ENCODE measurements around the gene DNAJC4. TPM values are rescaled to one million over a fixed set of nuclear protein-coding genes. Genes with fewer than 3 reads are reported as not detected.

Gene DNAJC4
- total and polyA plus RNA-seq, 2 experiments from 2014 or later: 11.0 to 34.7 TPM

DNA sequence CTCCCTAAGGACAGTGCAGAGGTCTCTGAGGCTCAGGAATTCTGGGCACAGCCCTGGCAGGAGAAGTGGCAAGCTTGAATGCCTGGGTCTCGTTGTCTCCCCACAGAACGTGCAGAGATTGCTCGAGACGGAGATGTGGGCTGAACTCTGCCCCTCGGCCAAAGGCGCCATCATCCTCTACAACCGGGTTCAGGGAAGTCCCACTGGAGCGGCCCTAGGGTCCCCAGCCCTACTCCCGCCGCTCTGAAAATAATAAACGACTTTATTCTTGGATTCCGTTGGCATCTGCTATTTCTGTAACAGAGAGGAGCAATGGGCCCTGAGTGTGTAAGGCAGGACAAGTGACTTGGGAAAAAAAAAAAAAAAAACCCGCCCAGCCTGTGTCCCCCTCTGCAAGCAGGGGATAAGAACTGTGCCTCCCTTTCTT lies 591 bp upstream of the DNAJC4 start:
- TF ChIP-seq EZH2 (IDR thresholded peaks at IDR 0.05; ENCODE audit: insufficient read depth, poor library complexity, severe bottlenecking): no peak
- no peak for TF ChIP-seq EZH2phosphoT487 (IDR thresholded peaks at IDR 0.05; ENCODE audit: insufficient read depth, low read depth)
- H3K9ac ChIP-seq: peak overlapping the region; percentile 79

GRCh38 chr11:64230985-64231365 lies 627 bp downstream of the DNAJC4 start:
- Histone ChIP-seq H3K27ac (peak overlapping the region; percentile 19; the same call in 1 of the 2 replicates), H3K36me3 (ENCODE audit: low read depth) (no peaks in the 10 kb centered on the region), H3K9me2 (ENCODE audit: insufficient read depth) (no peaks in the 10 kb centered on the region), H3F3A (ENCODE audit: insufficient read depth) (peaks cover 6% of the 10 kb centered on the region; the same call in 1 of the 2 replicates), H3K4me2 (ENCODE audit: unreplicated experiment) (peak overlapping the region; percentile 82), H3K4me1 (ENCODE audit: insufficient read depth) (peaks cover 6% of the 10 kb centered on the region; the same call in 1 of the 2 replicates), H3K9ac (peak overlapping the region; percentile 79), H3K79me2 (ENCODE audit: insufficient read depth) (peaks cover 37% of the 10 kb centered on the region), H3K9me3 (ENCODE audit: low read depth) (no peaks in the 10 kb centered on the region), H4K20me1 (ENCODE audit: insufficient read depth) (no peaks in the 10 kb centered on the region), H3K4me3 (peak overlapping the region; percentile 90), H2AFZ (peak overlapping the region; percentile 83), H3K27me3 (replicated peaks; ENCODE audit: insufficient read depth) (no peaks in the 10 kb centered on the region)
- in situ Hi-C loops (cut with MboI): no loop called here
- no peak for TF ChIP-seq EZH2phosphoT487 (IDR thresholded peaks at IDR 0.05; ENCODE audit: insufficient read depth, low read depth)
- no peak for TF ChIP-seq EZH2 (IDR thresholded peaks at IDR 0.05; ENCODE audit: insufficient read depth, poor library complexity, severe bottlenecking)
- 4 to 5% methylated on average over 8 of the region's 8 CpGs for WGBS, 2 experiments (ENCODE audit: low coverage in 1 of 2, low lambda C conversion rate in 2 of 2, missing lambda C conversion rate in 2 of 2)
- no peak for DNase-seq

More for the DNA sequence above, 591 bp upstream of the DNAJC4 start:
- Histone ChIP-seq H3K79me2 (ENCODE audit: insufficient read depth) (peaks cover 39% of the 10 kb centered on the region), H3K9me2 (ENCODE audit: insufficient read depth) (no peaks in the 10 kb centered on the region), H3F3A (ENCODE audit: insufficient read depth) (peaks cover 6% of the 10 kb centered on the region; the same call in 1 of the 2 replicates), H4K20me1 (ENCODE audit: insufficient read depth) (no peaks in the 10 kb centered on the region), H3K4me1 (ENCODE audit: insufficient read depth) (peaks cover 6% of the 10 kb centered on the region; the same call in 1 of the 2 replicates), H3K9me3 (ENCODE audit: low read depth) (no peaks in the 10 kb centered on the region), H3K36me3 (ENCODE audit: low read depth) (no peaks in the 10 kb centered on the region), H3K4me2 (ENCODE audit: unreplicated experiment) (peak overlapping the region; percentile 82), H3K27ac (peak overlapping the region; percentile 19), H2AFZ (peak overlapping the region; percentile 83), H3K4me3 (peak overlapping the region; percentile 90), H3K27me3 (replicated peaks; ENCODE audit: insufficient read depth) (no peaks in the 10 kb centered on the region)
- no peak for DNase-seq
- in situ Hi-C loops (cut with MboI): no loop called here
- 45 to 46% methylated on average over 13 of the region's 13 CpGs for WGBS, 2 experiments (ENCODE audit: low coverage in 1 of 2, low lambda C conversion rate in 2 of 2, missing lambda C conversion rate in 2 of 2)

GRCh38 chr11:64231546-64231945 lies 1.2 kb downstream of the DNAJC4 start:
- Histone ChIP-seq H3K4me3 (no peak overlapping the region), H3K36me3 (ENCODE audit: low read depth) (no peaks in the 10 kb centered on the region), H3K4me1 (ENCODE audit: insufficient read depth) (peaks cover 6% of the 10 kb centered on the region; the same call in 1 of the 2 replicates), H3K9me2 (ENCODE audit: insufficient read depth) (no peaks in the 10 kb centered on the region), H2AFZ (no peak overlapping the region), H3K27ac (no peak overlapping the region), H3K4me2 (ENCODE audit: unreplicated experiment) (peak overlapping the region; percentile 82), H3K27me3 (replicated peaks; ENCODE audit: insufficient read depth) (no peaks in the 10 kb centered on the region), H3K9me3 (ENCODE audit: low read depth) (no peaks in the 10 kb centered on the region), H4K20me1 (ENCODE audit: insufficient read depth) (no peaks in the 10 kb centered on the region), H3K79me2 (ENCODE audit: insufficient read depth) (peaks cover 33% of the 10 kb centered on the region), H3F3A (ENCODE audit: insufficient read depth) (peaks cover 6% of the 10 kb centered on the region; the same call in 1 of the 2 replicates), H3K9ac (no peak overlapping the region)
- in situ Hi-C loops (cut with MboI): no loop called here
- DNase-seq: no peak
- TF ChIP-seq EZH2 (IDR thresholded peaks at IDR 0.05; ENCODE audit: insufficient read depth, poor library complexity, severe bottlenecking) (no peak), EZH2phosphoT487 (IDR thresholded peaks at IDR 0.05; ENCODE audit: insufficient read depth, low read depth) (no peak)
- WGBS, 2 experiments (ENCODE audit: low coverage in 1 of 2, low lambda C conversion rate in 2 of 2, missing lambda C conversion rate in 2 of 2): 91 to 94% methylated on average over 6 to 7 of the region's 7 CpGs

DNA sequence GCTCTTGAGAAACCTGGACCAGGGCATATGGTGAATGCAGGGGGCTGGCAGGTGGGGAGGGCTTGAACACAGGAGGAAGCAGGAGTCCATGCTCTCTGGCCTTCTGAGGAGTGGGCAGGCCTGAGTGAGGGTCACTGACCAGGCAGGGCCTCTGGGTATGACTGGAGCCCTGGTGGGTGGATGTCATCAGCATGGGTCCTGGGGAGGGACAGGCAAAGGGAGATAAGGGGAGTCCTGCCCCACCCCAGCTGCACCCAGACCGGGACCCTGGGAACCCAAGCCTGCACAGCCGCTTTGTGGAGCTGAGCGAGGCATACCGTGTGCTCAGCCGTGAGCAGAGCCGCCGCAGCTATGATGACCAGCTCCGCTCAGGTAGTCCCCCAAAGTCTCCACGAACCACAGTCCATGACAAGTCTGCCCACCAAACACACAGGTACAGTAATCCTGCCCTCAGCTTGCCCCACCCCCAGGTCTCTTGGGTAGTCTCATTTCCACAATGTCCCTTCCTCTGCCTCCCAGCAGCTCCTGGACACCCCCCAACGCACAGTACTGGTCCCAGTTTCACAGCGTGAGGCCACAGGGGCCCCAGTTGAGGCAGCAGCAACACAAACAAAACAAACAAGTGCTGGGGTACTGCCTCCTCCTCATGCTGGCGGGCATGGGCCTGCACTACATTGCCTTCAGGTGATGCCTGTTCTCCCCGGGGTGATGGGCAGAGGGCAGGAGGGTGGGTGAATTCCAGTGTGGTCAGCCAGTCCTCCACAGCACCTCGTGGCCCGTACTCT lies 2.0 kb downstream of the DNAJC4 start:
- no peaks in the 10 kb centered on the region for H3K36me3 ChIP-seq (ENCODE audit: low read depth)
- H3K27ac ChIP-seq: no peak overlapping the region
- 81 to 88% methylated on average over 15 of the region's 15 CpGs for whole genome bisulfite sequencing, 2 experiments (ENCODE audit: low coverage in 1 of 2, low lambda C conversion rate in 2 of 2, missing lambda C conversion rate in 2 of 2)
- DNase-seq: no peak
- H3K9ac ChIP-seq: no peak overlapping the region
- no peak overlapping the region for H2AFZ ChIP-seq
- peaks cover 6% of the 10 kb centered on the region; the same call in 1 of the 2 replicates for H3F3A ChIP-seq (ENCODE audit: insufficient read depth)
- H3K27me3 ChIP-seq (replicated peaks; ENCODE audit: insufficient read depth): no peaks in the 10 kb centered on the region
- no peaks in the 10 kb centered on the region for H3K9me3 ChIP-seq (ENCODE audit: low read depth)
- H3K4me3 ChIP-seq: no peak overlapping the region
- H3K79me2 ChIP-seq (ENCODE audit: insufficient read depth): peaks cover 25% of the 10 kb centered on the region
- no peak overlapping the region for H3K4me2 ChIP-seq (ENCODE audit: unreplicated experiment)
- TF ChIP-seq EZH2phosphoT487 (IDR thresholded peaks at IDR 0.05; ENCODE audit: insufficient read depth, low read depth) (no peak), EZH2 (IDR thresholded peaks at IDR 0.05; ENCODE audit: insufficient read depth, poor library complexity, severe bottlenecking) (no peak)
- in situ Hi-C loops (cut with MboI): no loop called here
- peaks cover under 1% of the 10 kb centered on the region; the same call in 1 of the 2 replicates for H3K4me1 ChIP-seq (ENCODE audit: insufficient read depth)
- H4K20me1 ChIP-seq (ENCODE audit: insufficient read depth): no peaks in the 10 kb centered on the region
- H3K9me2 ChIP-seq (ENCODE audit: insufficient read depth): no peaks in the 10 kb centered on the region
